H1 (cell line): Measurements from ENCODE around the gene SYF2. TPM values are rescaled to one million over a fixed set of nuclear protein-coding genes. Genes with fewer than 3 reads are reported as not detected.

ENCODE experiments used
- CTCF ChIA-PET: fragments of 300-600 bp; sonication (Branson Sonifier 250); formaldehyde crosslinking; loops from one replicate; lab custom pipeline; 2021; ENCODE audit not compliant: partially characterized antibody; lab: Charles Lee
- POLR2A ChIA-PET: fragments of 300-600 bp; sonication (Branson Sonifier 250); formaldehyde crosslinking; loops from one replicate; lab custom pipeline; 2021; ENCODE audit warnings: inconsistent platforms; ENCODE audit not compliant: partially characterized antibody; lab: Charles Lee
- DNase-seq, 2 experiments: peaks; one replicate each; pipeline versions ENCODE4 v3.0.0 to v3.0.0-alpha.2; 2010 to 2022; ENCODE audit warnings: low spot score in 2 of 2, low read depth in 1 of 2, mixed read lengths in 1 of 2
- FAIRE-seq: peaks from 2 replicates; lab custom pipeline; 2011; peaks lifted over from hg19 to GRCh38; lab: Jason Lieb, UNC
- H2AFZ ChIP-seq: 2 replicates; pipeline ENCODE4 v1.8.1; 2012; ENCODE audit warnings: low read length, inconsistent platforms
- H2AK5ac ChIP-seq: 2 replicates; pipeline ENCODE4 v1.6.1; 2013; ENCODE audit warnings: low read depth, low read length
- H2BK120ac ChIP-seq: replicated peaks from 2 replicates; pipeline ENCODE3; 2013; ENCODE audit warnings: low read depth, low read length, inconsistent platforms
- H2BK12ac ChIP-seq: 2 replicates; pipeline ENCODE4 v1.6.1; 2013; ENCODE audit warnings: low read depth, low read length
- H2BK15ac ChIP-seq: 2 replicates; pipeline ENCODE4 v1.6.1; 2013; ENCODE audit warnings: low read length
- H2BK20ac ChIP-seq: 2 replicates; pipeline ENCODE4 v1.6.1; 2013; ENCODE audit warnings: low read length
- H2BK5ac ChIP-seq: 2 replicates; pipeline ENCODE4 v1.6.1; 2013; ENCODE audit warnings: low read depth, low read length
- H3K14ac ChIP-seq: 2 replicates; pipeline ENCODE4 v1.6.1; 2013; ENCODE audit warnings: inconsistent platforms; ENCODE audit not compliant: insufficient read length
- H3K18ac ChIP-seq: 2 replicates; pipeline ENCODE4 v1.6.1; 2013; ENCODE audit warnings: low read length; ENCODE audit errors: extremely low read depth
- H3K23ac ChIP-seq: 2 replicates; pipeline ENCODE4 v1.6.1; 2013; ENCODE audit warnings: inconsistent platforms; ENCODE audit not compliant: insufficient read length
- H3K23me2 ChIP-seq: 2 replicates; pipeline ENCODE4 v1.6.1; 2013; ENCODE audit warnings: low read depth, low read length
- H3K27ac ChIP-seq: 2 replicates; pipeline ENCODE4 v1.6.1; 2011; ENCODE audit warnings: low read depth, low read length, inconsistent platforms
- H3K27me3 ChIP-seq, 4 experiments: replicated peaks in 1 of 4; 1 replicate in 1 of 4; 2 replicates in 3 of 4; pipeline versions ENCODE4 v1.6.1 to v1.8.1; 2011 to 2013; ENCODE audit warnings: low read length in 3 of 4, mild to moderate bottlenecking in 3 of 4, inconsistent platforms in 2 of 4, mixed read lengths in 2 of 4, moderate library complexity in 1 of 4; ENCODE audit not compliant: control insufficient read depth in 3 of 4, insufficient read depth in 3 of 4; ENCODE audit errors: extremely low read depth in 1 of 4
- H3K36me3 ChIP-seq, 4 experiments: 2 replicates each; pipeline versions ENCODE4 v1.6.1 to v1.8.1; 2011 to 2013; ENCODE audit warnings: mild to moderate bottlenecking in 4 of 4, low read length in 3 of 4, moderate library complexity in 2 of 4, control low read depth in 1 of 4, inconsistent platforms in 1 of 4; ENCODE audit not compliant: insufficient read depth in 4 of 4, control insufficient read depth in 2 of 4
- H3K4ac ChIP-seq: replicated peaks from 2 replicates; pipeline ENCODE3; 2013; ENCODE audit warnings: low read length, low read depth, mixed read lengths, inconsistent platforms; ENCODE audit not compliant: insufficient read length
- H3K4me1 ChIP-seq, 4 experiments: replicated peaks in 1 of 4; 1 replicate in 1 of 4; 2 replicates in 3 of 4; pipeline versions ENCODE4 v1.6.1 to v1.8.1; 2011 to 2013; ENCODE audit warnings: low read length in 3 of 4, inconsistent platforms in 2 of 4, mixed read lengths in 1 of 4; ENCODE audit not compliant: insufficient read depth in 4 of 4, control insufficient read depth in 3 of 4
- H3K4me2 ChIP-seq, 2 experiments: 2 replicates each; pipeline versions ENCODE4 v1.6.1 to v1.8.1; 2011 to 2013; ENCODE audit warnings: low read depth in 2 of 2, low read length in 2 of 2, control low read depth in 1 of 2, inconsistent platforms in 1 of 2, mild to moderate bottlenecking in 1 of 2; ENCODE audit not compliant: insufficient read depth in 1 of 2
- H3K4me3 ChIP-seq, 4 experiments: fragments of 200-600, 300-600 bp in 1 of 4; sonication (generic), shearing (Covaris generic), sonication (Bioruptor Twin) in 1 of 4; 2 replicates each; pipeline versions ENCODE4 v1.5.1 to v1.8.1; 2011 to 2016; ENCODE audit warnings: low read length in 4 of 4, low read depth in 3 of 4, control low read depth in 2 of 4, inconsistent platforms in 2 of 4, mild to moderate bottlenecking in 2 of 4, mixed read lengths in 1 of 4, moderate library complexity in 1 of 4; ENCODE audit not compliant: insufficient read depth in 2 of 4; ENCODE audit errors: extremely low read depth in 1 of 4
- H3K56ac ChIP-seq: replicated peaks from 2 replicates; pipeline ENCODE3; 2013; ENCODE audit warnings: low read depth, mild to moderate bottlenecking, mixed read lengths, low read length, inconsistent platforms; ENCODE audit not compliant: insufficient read length
- H3K79me1 ChIP-seq: 2 replicates; pipeline ENCODE4 v1.6.1; 2013; ENCODE audit warnings: low read depth, low read length, control low read depth
- H3K79me2 ChIP-seq, 2 experiments: 2 replicates each; pipeline versions ENCODE4 v1.6.1 to v1.8.1; 2012 to 2013; ENCODE audit warnings: low read length in 2 of 2, mild to moderate bottlenecking in 2 of 2, inconsistent platforms in 1 of 2; ENCODE audit not compliant: insufficient read depth in 2 of 2, control insufficient read depth in 1 of 2
- H3K9ac ChIP-seq, 4 experiments: replicated peaks in 1 of 4; 1 replicate in 1 of 4; 2 replicates in 3 of 4; pipeline versions ENCODE4 v1.6.1 to v1.8.1; 2011 to 2013; ENCODE audit warnings: low read depth in 3 of 4, low read length in 3 of 4, control low read depth in 2 of 4, mild to moderate bottlenecking in 2 of 4, moderate library complexity in 2 of 4, inconsistent platforms in 1 of 4; ENCODE audit errors: extremely low read depth in 1 of 4
- H3K9me3 ChIP-seq, 2 experiments: 2 replicates each; pipeline versions ENCODE4 v1.6.1 to v1.8.1; 2012 to 2013; ENCODE audit warnings: mild to moderate bottlenecking in 2 of 2, moderate library complexity in 2 of 2, control low read depth in 1 of 2, inconsistent platforms in 1 of 2, low read depth in 1 of 2, low read length in 1 of 2, mixed read lengths in 1 of 2; ENCODE audit not compliant: insufficient read depth in 2 of 2
- H4K20me1 ChIP-seq, 2 experiments: replicated peaks in 1 of 2; 2 replicates each; pipeline versions ENCODE3 to v1.8.1; 2011 to 2013; ENCODE audit warnings: inconsistent platforms in 2 of 2, low read length in 2 of 2, mild to moderate bottlenecking in 1 of 2; ENCODE audit not compliant: insufficient read depth in 2 of 2, control insufficient read depth in 1 of 2
- H4K5ac ChIP-seq: 2 replicates; pipeline ENCODE4 v1.6.1; 2013; ENCODE audit warnings: low read length, low read depth, mixed read lengths, inconsistent platforms; ENCODE audit not compliant: insufficient read length
- H4K8ac ChIP-seq: 2 replicates; pipeline ENCODE4 v1.8.0; 2013; ENCODE audit warnings: mild to moderate bottlenecking, moderate library complexity, low read length, inconsistent platforms; ENCODE audit not compliant: insufficient read depth; ENCODE audit errors: extremely low read depth
- H4K91ac ChIP-seq: replicated peaks from 2 replicates; pipeline ENCODE3; 2013; ENCODE audit warnings: low read length, mixed read lengths, inconsistent platforms; ENCODE audit not compliant: insufficient read length
- ATF3 ChIP-seq: IDR thresholded peaks from 2 replicates; pipeline ENCODE4 v1.6.1; 2011; ENCODE audit warnings: low read depth, mild to moderate bottlenecking, low read length; ENCODE audit not compliant: insufficient read depth
- CBX5 ChIP-seq: fragments of 300-800, 300-1000 bp; sonication (generic); IDR thresholded peaks from 2 replicates; pipeline ENCODE4 v1.7.1; 2016; ENCODE audit warnings: antibody characterized with exemption, low read length, low read depth
- JUN ChIP-seq: IDR thresholded peaks from 2 replicates; pipeline ENCODE4 v1.6.1; 2011; ENCODE audit warnings: low read depth, mild to moderate bottlenecking, improper control_type of control experiment, low read length
- TAF7 ChIP-seq: optimal IDR thresholded peaks from 2 replicates; pipeline ENCODE3; 2011; ENCODE audit warnings: low read depth, mild to moderate bottlenecking, inconsistent platforms, low read length, moderate library complexity, borderline replicate concordance
- whole genome bisulfite sequencing, 2 experiments: shearing (Covaris generic) in 1 of 2; methylation state at CpG; one replicate each; pipeline versions ENCODE4 v1.1.6 to v1.1.7; 2013 to 2015; ENCODE audit warnings: low lambda C conversion rate in 2 of 2, mixed read lengths in 2 of 2, inconsistent platforms in 1 of 2, low coverage in 1 of 2, missing lambda C conversion rate in 1 of 2; ENCODE audit not compliant: insufficient replicate concordance in 2 of 2, insufficient coverage in 1 of 2, insufficient read length in 1 of 2; ENCODE audit errors: extremely low coverage in 1 of 2, missing lambda C conversion rate in 1 of 2; 5-methylcytosine and 5-hydroxymethylcytosine counted together
- polyA plus RNA-seq, 7 experiments: library from polyadenylated mRNA; depleted of rRNA in 3 of 7; stranded (reverse) in 5 of 7; unstranded in 2 of 7; fragments of >200 nt in 5 of 7; fragments of 200-250 nt in 2 of 7; gene quantifications; 1 replicate in 5 of 7; 2 replicates in 1 of 7; 4 replicates in 1 of 7; pipeline versions ENCODE4 v1.2.1 to v1.2.3, GENCODE V29; 2011 to 2013; ENCODE audit warnings: missing spikeins in 2 of 7, mixed read lengths in 2 of 7
- total RNA-seq: library from RNA; stranded (reverse); fragmentation: NEBNext Ultra II Directional; extraction: Animal tissue kit (Norgen Biotek cat#: 25700); gene quantifications from 2 replicates; pipeline ENCODE4 v1.2.1, GENCODE V29; 2021

SYF2 gene
- total and polyA plus RNA-seq, 2 of the 8 experiments (the other 6 are each of a cell fraction or from before 2014, with no cell fraction given) = 7.5 to 33.0 TPM

- CTCF ChIA-PET = no interaction called here
- WGBS, 2 experiments = 91% methylated on average over 5 of the region's 5 CpGs; no CpG with 5 or more reads in 1 of the 2 experiments
- FAIRE-seq = no peak
These were observed 40.1 kb downstream of the SYF2 start for GRCh38 chr1:25192154-25192553.

More at GRCh38 chr1:25192154-25192553, 40.1 kb downstream of the SYF2 start:
- Histone ChIP-seq H3K4me1 (peaks cover 0 to 5% (median 4%) of the 10 kb centered on the region in 4 experiments; a peak in 3 of 7 replicates), H3K4ac (no peak overlapping the region), H4K5ac (no peak overlapping the region), H4K91ac (no peak overlapping the region), H3K4me3 (no peak overlapping the region), H2AK5ac (no peak overlapping the region), H3K9me3 (no peaks in the 10 kb centered on the region), H2BK5ac (no peak overlapping the region), H3K14ac (no peak overlapping the region), H4K8ac (no peak overlapping the region), H3K27ac (no peak overlapping the region), H2BK20ac (no peak overlapping the region), H2AFZ (no peak overlapping the region), H3K27me3 (no peaks in the 10 kb centered on the region), H3K79me2 (no peaks in the 10 kb centered on the region), H3K23ac (no peak overlapping the region), H3K79me1 (no peaks in the 10 kb centered on the region), H3K23me2 (peaks cover 4% of the 10 kb centered on the region; the same call in 1 of the 2 replicates), H3K56ac (no peak overlapping the region), H2BK15ac (no peak overlapping the region), H2BK120ac (no peak overlapping the region), H3K9ac (no peak overlapping the region), H4K20me1 (peaks cover 0 to 4% of the 10 kb centered on the region in 2 experiments), H3K18ac (no peak overlapping the region), H3K36me3 (no peaks in the 10 kb centered on the region), H2BK12ac (no peak overlapping the region), H3K4me2 (no peak overlapping the region)
- no peak for DNase-seq
- POLR2A ChIA-PET = no interaction called here
- TF ChIP-seq TAF7 (no peak), CBX5 (no peak), ATF3 (no peak), JUN (no peak)
